ENCODE data around the gene TMEM92. TPM values are rescaled to one million over a fixed set of nuclear protein-coding genes. Genes with fewer than 3 reads are reported as not detected.

The TMEM92 gene
- total and polyA plus RNA-seq, 10 of the 15 experiments (the other 5 are each of a cell fraction or from before 2014, with no cell fraction given), result 0.11 to 1.2 (median 0.32) TPM

- no peak for TF ChIP-seq CUX1 (IDR thresholded peaks at IDR 0.05; ENCODE audit: insufficient replicate concordance, low read depth, low read length)
- TF ChIP-seq TARDBP (IDR thresholded peaks at IDR 0.05; ENCODE audit: borderline replicate concordance), result no peak
- TF ChIP-seq PRDM15 (CRISPR knock-in tag; IDR thresholded peaks at IDR 0.05), result no peak
- no peak for TF ChIP-seq BACH1 (IDR thresholded peaks at IDR 0.05; ENCODE audit: borderline replicate concordance)
- TF ChIP-seq RCOR1 (conservative IDR thresholded peaks at IDR 0.05; ENCODE audit: low read depth, low read length), result no peak
- TF ChIP-seq E2F4 (IDR thresholded peaks at IDR 0.05; ENCODE audit: low read depth, low read length), result no peak
- TF ChIP-seq, protein P1, sequence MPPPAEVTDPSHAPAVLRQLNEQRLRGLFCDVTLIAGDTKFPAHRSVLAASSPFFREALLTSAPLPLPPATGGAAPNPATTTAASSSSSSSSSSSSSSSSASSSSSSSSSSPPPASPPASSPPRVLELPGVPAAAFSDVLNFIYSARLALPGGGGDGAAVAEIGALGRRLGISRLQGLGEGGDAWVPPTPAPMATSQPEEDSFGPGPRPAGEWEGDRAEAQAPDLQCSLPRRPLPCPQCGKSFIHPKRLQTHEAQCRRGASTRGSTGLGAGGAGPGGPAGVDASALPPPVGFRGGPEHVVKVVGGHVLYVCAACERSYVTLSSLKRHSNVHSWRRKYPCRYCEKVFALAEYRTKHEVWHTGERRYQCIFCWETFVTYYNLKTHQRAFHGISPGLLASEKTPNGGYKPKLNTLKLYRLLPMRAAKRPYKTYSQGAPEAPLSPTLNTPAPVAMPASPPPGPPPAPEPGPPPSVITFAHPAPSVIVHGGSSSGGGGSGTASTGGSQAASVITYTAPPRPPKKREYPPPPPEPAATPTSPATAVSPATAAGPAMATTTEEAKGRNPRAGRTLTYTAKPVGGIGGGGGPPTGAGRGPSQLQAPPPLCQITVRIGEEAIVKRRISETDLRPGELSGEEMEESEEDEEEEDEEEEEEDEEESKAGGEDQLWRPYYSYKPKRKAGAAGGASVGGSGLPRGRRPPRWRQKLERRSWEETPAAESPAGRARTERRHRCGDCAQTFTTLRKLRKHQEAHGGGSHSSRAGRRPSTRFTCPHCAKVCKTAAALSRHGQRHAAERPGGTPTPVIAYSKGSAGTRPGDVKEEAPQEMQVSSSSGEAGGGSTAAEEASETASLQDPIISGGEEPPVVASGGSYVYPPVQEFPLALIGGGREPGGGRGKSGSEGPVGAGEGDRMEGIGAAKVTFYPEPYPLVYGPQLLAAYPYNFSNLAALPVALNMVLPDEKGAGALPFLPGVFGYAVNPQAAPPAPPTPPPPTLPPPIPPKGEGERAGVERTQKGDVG (CRISPR knock-in tag; IDR thresholded peaks at IDR 0.05), result no peak
These were observed 14.6 kb upstream of the TMEM92 start (continued) for GRCh38 chr17:50259477-50260324.

All from GM12878 (cell line).